ENCODE results near the gene ZNF583.

Gene ZNF583

DNA sequence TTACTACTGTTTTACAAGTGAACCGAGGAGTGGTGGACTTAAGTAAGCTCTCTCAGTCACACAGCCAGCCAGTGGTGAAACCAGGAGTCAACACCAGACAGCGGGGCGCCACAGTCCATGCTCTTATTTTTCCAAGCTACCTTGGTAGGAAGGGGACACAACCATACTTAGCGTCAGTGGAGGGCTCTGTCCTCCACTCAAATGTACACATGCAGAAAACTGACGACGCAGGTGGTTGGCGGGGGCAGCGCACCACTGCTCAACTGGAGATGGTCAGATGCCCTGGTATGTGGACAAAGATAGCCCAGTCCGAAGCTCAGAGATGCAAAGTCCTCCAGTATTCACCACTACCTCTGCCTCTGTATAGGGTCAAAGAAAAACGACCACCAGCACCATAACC, 72.0 kb downstream of the ZNF583 start:
- DNase-seq = no peak

Measured in suppressor macrophage treated with lipopolysaccharide for 4 hours (primary cell).